ENCODE measurements around the gene ADD1. TPM values are rescaled to one million over a fixed set of nuclear protein-coding genes. Genes with fewer than 3 reads are reported as not detected.
"Not testable (repeated sequence)": the region's sequence is repeated elsewhere in the genome, so short reads cannot be mapped to it uniquely, and the experiment has no call there.

Gene ADD1
- total RNA-seq, 1 experiment from 2014 or later = 163 TPM

DNA sequence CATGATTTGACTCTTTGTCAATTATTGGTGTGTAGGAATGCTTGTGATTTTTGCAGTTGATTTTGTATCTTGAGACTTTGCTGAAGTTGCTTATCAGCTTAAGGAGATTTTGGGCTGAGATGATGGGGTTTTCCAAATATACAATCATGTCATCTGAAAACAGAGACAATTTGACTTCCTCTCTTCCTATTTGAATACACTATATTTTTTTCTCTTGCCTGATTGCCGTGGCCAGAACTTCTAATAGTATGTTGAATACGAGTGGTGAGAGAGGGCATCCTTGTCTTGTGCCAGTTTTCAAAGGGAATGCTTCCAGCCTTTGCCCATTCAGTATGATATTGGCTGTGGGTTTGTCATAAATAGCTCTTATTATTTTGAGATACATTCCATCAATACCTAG, 74.7 kb downstream of the ADD1 start:
- not testable (repeated sequence) for H3K56ac ChIP-seq (ENCODE audit: insufficient read length, low read depth, low read length); H3K9ac ChIP-seq (ENCODE audit: extremely low read depth, insufficient read length, low read length); H3K4ac ChIP-seq (ENCODE audit: low read depth, low read length); H3K27me3 Mint-ChIP-seq (ENCODE audit: low read depth); H4K8ac ChIP-seq (replicated peaks; ENCODE audit: insufficient read length, low read depth, low read length); H2BK20ac ChIP-seq (ENCODE audit: low read depth, low read length, poor library complexity, severe bottlenecking); H3K23me2 ChIP-seq (ENCODE audit: insufficient read length, low read depth, low read length, poor library complexity, severe bottlenecking); H3K18ac ChIP-seq (ENCODE audit: insufficient read length, low read depth, low read length); H3K23ac ChIP-seq (ENCODE audit: insufficient read length, low read depth, low read length); H2BK12ac ChIP-seq (ENCODE audit: insufficient read length, low read depth, low read length); H2BK5ac ChIP-seq (ENCODE audit: insufficient read length, low read length); H4K91ac ChIP-seq (ENCODE audit: insufficient read length, low read depth, low read length); H3T11ph ChIP-seq (ENCODE audit: low read length); H3K14ac ChIP-seq (ENCODE audit: insufficient read depth, low read length); H3K4me1 ChIP-seq (ENCODE audit: insufficient read depth, low read length); H3K79me2 ChIP-seq (ENCODE audit: insufficient read depth, low read length); H3K27me3 ChIP-seq (ENCODE audit: insufficient read depth, low read length); H3K27ac ChIP-seq (ENCODE audit: insufficient read length, low read depth, low read length); H2BK15ac ChIP-seq (ENCODE audit: low read depth, low read length); H3K4me3 Mint-ChIP-seq; H3K4me2 ChIP-seq (ENCODE audit: insufficient read depth, insufficient read length, low read length); H4K5ac ChIP-seq (ENCODE audit: insufficient read length, low read depth, low read length); H2BK120ac ChIP-seq (ENCODE audit: low read depth, low read length, poor library complexity, severe bottlenecking); DNase-seq; H2AFZ ChIP-seq (ENCODE audit: low read length); H3K9me3 ChIP-seq (ENCODE audit: control insufficient read depth, low read depth, low read length); H4K20me1 ChIP-seq (ENCODE audit: control insufficient read depth, insufficient read depth, insufficient read length); H3K79me1 ChIP-seq (ENCODE audit: insufficient read depth, low read depth, low read length, poor library complexity, severe bottlenecking); H3K27ac Mint-ChIP-seq; H2AK5ac ChIP-seq (ENCODE audit: insufficient read length, low read length)
- Mint-ChIP-seq H3K4me1 (peaks cover 16 to 18% of the 10 kb centered on the region in 2 experiments), H3K9me3 (peaks cover 37 to 50% of the 10 kb centered on the region in 2 experiments), H3K36me3 (ENCODE audit: insufficient read depth in 1 of 3, low read depth in 3 of 3) (peaks cover 77 to 91% (median 86%) of the 10 kb centered on the region in 3 experiments)
- WGBS (ENCODE audit: extremely low coverage, insufficient read length, low lambda C conversion rate) = no CpG with 5 or more reads among the region's 2 CpGs

DNA sequence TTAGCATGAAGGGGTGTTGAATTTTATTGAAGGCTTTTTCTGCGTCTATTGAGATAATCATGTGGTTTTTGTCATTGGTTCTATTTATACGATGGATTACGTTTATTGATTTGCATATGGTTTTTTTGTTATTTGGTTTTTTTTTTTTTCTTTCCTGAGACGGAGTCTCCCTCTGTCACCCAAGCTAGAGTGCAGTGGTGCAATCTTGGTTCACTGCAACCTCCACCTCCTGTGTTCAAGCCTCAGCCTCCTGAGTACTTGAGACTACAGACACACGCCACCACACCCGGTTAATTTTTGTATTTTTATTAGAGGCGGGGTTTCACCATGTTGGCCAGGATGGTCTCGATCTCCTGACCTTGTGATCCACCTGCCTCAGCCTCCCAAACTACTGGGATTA, 75.1 kb downstream of the ADD1 start:
- H3K4me3 Mint-ChIP-seq; H3K23me2 ChIP-seq (ENCODE audit: insufficient read length, low read depth, low read length, poor library complexity, severe bottlenecking); H4K91ac ChIP-seq (ENCODE audit: insufficient read length, low read depth, low read length); DNase-seq; H4K8ac ChIP-seq (replicated peaks; ENCODE audit: insufficient read length, low read depth, low read length); H3K18ac ChIP-seq (ENCODE audit: insufficient read length, low read depth, low read length); H3K4ac ChIP-seq (ENCODE audit: low read depth, low read length); H3K9me3 ChIP-seq (ENCODE audit: control insufficient read depth, low read depth, low read length); H3K56ac ChIP-seq (ENCODE audit: insufficient read length, low read depth, low read length); H3K27me3 Mint-ChIP-seq (ENCODE audit: low read depth); H2AK5ac ChIP-seq (ENCODE audit: insufficient read length, low read length); H3K79me2 ChIP-seq (ENCODE audit: insufficient read depth, low read length); H3K4me1 ChIP-seq (ENCODE audit: insufficient read depth, low read length); H2BK20ac ChIP-seq (ENCODE audit: low read depth, low read length, poor library complexity, severe bottlenecking); H3K4me2 ChIP-seq (ENCODE audit: insufficient read depth, insufficient read length, low read length); H2BK5ac ChIP-seq (ENCODE audit: insufficient read length, low read length); H2BK15ac ChIP-seq (ENCODE audit: low read depth, low read length); H4K20me1 ChIP-seq (ENCODE audit: control insufficient read depth, insufficient read depth, insufficient read length); H3K79me1 ChIP-seq (ENCODE audit: insufficient read depth, low read depth, low read length, poor library complexity, severe bottlenecking); H3K14ac ChIP-seq (ENCODE audit: insufficient read depth, low read length); H2AFZ ChIP-seq (ENCODE audit: low read length); H3K27me3 ChIP-seq (ENCODE audit: insufficient read depth, low read length); H4K5ac ChIP-seq (ENCODE audit: insufficient read length, low read depth, low read length); H3K27ac ChIP-seq (ENCODE audit: insufficient read length, low read depth, low read length); H2BK120ac ChIP-seq (ENCODE audit: low read depth, low read length, poor library complexity, severe bottlenecking); H3K23ac ChIP-seq (ENCODE audit: insufficient read length, low read depth, low read length); H2BK12ac ChIP-seq (ENCODE audit: insufficient read length, low read depth, low read length); H3K9ac ChIP-seq (ENCODE audit: extremely low read depth, insufficient read length, low read length); H3K27ac Mint-ChIP-seq; H3T11ph ChIP-seq (ENCODE audit: low read length): not testable (repeated sequence)
- Mint-ChIP-seq H3K9me3 (peaks cover 37 to 54% of the 10 kb centered on the region in 2 experiments), H3K4me1 (peaks cover 20 to 22% of the 10 kb centered on the region in 2 experiments), H3K36me3 (ENCODE audit: insufficient read depth in 1 of 3, low read depth in 3 of 3) (peaks cover 81 to 91% (median 88%) of the 10 kb centered on the region in 3 experiments)
- WGBS (ENCODE audit: extremely low coverage, insufficient read length, low lambda C conversion rate) = no CpG with 5 or more reads among the region's 8 CpGs
